HEK293 (cell line): ENCODE data around the gene TBCE.

ENCODE experiments used
- CTCF ChIA-PET: fragments of 350-600 bp; formaldehyde crosslinking; extraction: SDS; loops from one replicate; lab custom pipeline; 2021; ENCODE audit warnings: antibody characterized with exemption; lab: Yijun Ruan, JAX
- POLR2A ChIA-PET: fragments of 300-600 bp; formaldehyde crosslinking; extraction: SDS; loops from one replicate; lab custom pipeline; 2020; ENCODE audit warnings: antibody characterized with exemption, inconsistent platforms; lab: Yijun Ruan, JAX
- H3K27ac ChIP-seq: fragments of 200-500 bp; sonication (Bioruptor generic); 2 replicates; pipeline ENCODE4 v1.5.1; 2014; ENCODE audit warnings: low read depth, low read length, control low read depth, inconsistent platforms; ENCODE audit errors: extremely low read depth
- H3K36me3 ChIP-seq, 2 experiments: fragments of 200-500 bp in 1 of 2; sonication (Bioruptor generic) in 1 of 2; 1 replicate in 1 of 2; 2 replicates in 1 of 2; pipeline ENCODE4 v1.5.1; 2014 to 2017; ENCODE audit warnings: inconsistent platforms in 2 of 2, low read length in 2 of 2; ENCODE audit not compliant: control insufficient read depth in 2 of 2, insufficient read depth in 1 of 2
- H3K4me1 ChIP-seq: fragments of 200-500 bp; sonication (Bioruptor generic); 2 replicates; pipeline ENCODE4 v1.5.1; 2014; ENCODE audit warnings: mild to moderate bottlenecking, low read length, inconsistent platforms; ENCODE audit not compliant: control insufficient read depth, insufficient read depth
- H3K4me3 ChIP-seq: 2 replicates; pipeline ENCODE4 v1.5.1; 2011; ENCODE audit warnings: low read depth, mild to moderate bottlenecking, control low read depth, low read length, moderate library complexity
- H3K9me3 ChIP-seq: fragments of 200-500 bp; sonication (Bioruptor generic); 2 replicates; pipeline ENCODE4 v1.5.1; 2014; ENCODE audit warnings: low read depth, low read length, inconsistent platforms; ENCODE audit not compliant: control insufficient read depth, insufficient read depth
- EGR2 ChIP-seq: fragments of 450-650 bp; formaldehyde crosslinking; IDR thresholded peaks from 2 replicates; pipeline ENCODE4 v1.5.1; 2016; ENCODE audit warnings: low read depth, missing biosample characterization, missing genetic modification characterization
- KLF8 ChIP-seq: fragments of 450-650 bp; formaldehyde crosslinking; IDR thresholded peaks from 2 replicates; pipeline ENCODE4 v1.5.1; 2016; ENCODE audit warnings: missing biosample characterization, missing genetic modification characterization
- MZF1 ChIP-seq: fragments of 450-650 bp; formaldehyde crosslinking; IDR thresholded peaks from 2 replicates; pipeline ENCODE4 v1.5.1; 2017; ENCODE audit warnings: missing biosample characterization, missing genetic modification characterization, borderline replicate concordance
- RBAK ChIP-seq: fragments of 450-650 bp; formaldehyde crosslinking; IDR thresholded peaks from 2 replicates; pipeline ENCODE4 v1.5.1; 2016; ENCODE audit warnings: missing biosample characterization, missing genetic modification characterization
- SCRT1 ChIP-seq: fragments of 450-650 bp; formaldehyde crosslinking; IDR thresholded peaks from 2 replicates; pipeline ENCODE4 v1.5.1; 2016; ENCODE audit warnings: missing biosample characterization, missing genetic modification characterization, borderline replicate concordance
- SCRT2 ChIP-seq: fragments of 450-650 bp; formaldehyde crosslinking; IDR thresholded peaks from 2 replicates; pipeline ENCODE4 v1.5.1; 2016; ENCODE audit warnings: missing biosample characterization, missing genetic modification characterization
- SETDB1 ChIP-seq: IDR thresholded peaks from one replicate; pipeline ENCODE4 v1.6.1; 2017; ENCODE audit warnings: mild to moderate bottlenecking, low read length, moderate library complexity, mixed read lengths; ENCODE audit not compliant: insufficient read length
- ZBTB10 ChIP-seq: fragments of 450-650 bp; formaldehyde crosslinking; IDR thresholded peaks from 2 replicates; pipeline ENCODE4 v1.5.1; 2016; ENCODE audit warnings: missing biosample characterization, missing genetic modification characterization
- ZFP37 ChIP-seq: fragments of 450-650 bp; formaldehyde crosslinking; IDR thresholded peaks from 2 replicates; pipeline ENCODE4 v1.5.1; 2016; ENCODE audit warnings: missing biosample characterization, missing genetic modification characterization
- ZIC2 ChIP-seq: fragments of 450-650 bp; formaldehyde crosslinking; IDR thresholded peaks from 2 replicates; pipeline ENCODE4 v1.5.1; 2016; ENCODE audit warnings: missing biosample characterization, missing genetic modification characterization
- ZNF10 ChIP-seq: fragments of 450-650 bp; formaldehyde crosslinking; IDR thresholded peaks from 2 replicates; pipeline ENCODE4 v1.5.1; 2017; ENCODE audit warnings: missing biosample characterization, missing genetic modification characterization
- ZNF248 ChIP-seq: fragments of 450-650 bp; formaldehyde crosslinking; IDR thresholded peaks from 2 replicates; pipeline ENCODE4 v1.5.1; 2017; ENCODE audit warnings: missing biosample characterization, missing genetic modification characterization
- ZNF274 ChIP-seq, 2 experiments: fragments of 200-500 bp in 1 of 2; fragments of 450-650 bp in 1 of 2; sonication (Bioruptor generic) in 1 of 2; formaldehyde crosslinking in 1 of 2; IDR thresholded peaks; 2 replicates each; pipeline versions ENCODE4 v1.5.1 to v1.6.1; 2014 to 2016; ENCODE audit warnings: borderline replicate concordance in 1 of 2, inconsistent platforms in 1 of 2, low read length in 1 of 2, missing biosample characterization in 1 of 2, missing genetic modification characterization in 1 of 2
- ZNF292 ChIP-seq: fragments of 450-650 bp; formaldehyde crosslinking; IDR thresholded peaks from 2 replicates; pipeline ENCODE4 v1.5.1; 2016; ENCODE audit warnings: low read depth, missing biosample characterization, missing genetic modification characterization, borderline replicate concordance
- ZNF335 ChIP-seq: fragments of 450-650 bp; formaldehyde crosslinking; conservative IDR thresholded peaks from 2 replicates; pipeline ENCODE4 v1.5.1; 2016; ENCODE audit warnings: missing biosample characterization, missing genetic modification characterization
- ZNF354C ChIP-seq: fragments of 450-650 bp; formaldehyde crosslinking; IDR thresholded peaks from 2 replicates; pipeline ENCODE4 v1.5.1; 2016; ENCODE audit warnings: missing biosample characterization, missing genetic modification characterization, low read depth, borderline replicate concordance
- ZNF37A ChIP-seq: fragments of 450-650 bp; IDR thresholded peaks from 2 replicates; pipeline ENCODE4 v1.5.1; 2018; ENCODE audit warnings: missing biosample characterization, missing genetic modification characterization
- ZNF426 ChIP-seq: fragments of 450-650 bp; formaldehyde crosslinking; IDR thresholded peaks from 2 replicates; pipeline ENCODE4 v1.5.1; 2017; ENCODE audit warnings: missing biosample characterization, missing genetic modification characterization, mild to moderate bottlenecking, inconsistent platforms, moderate library complexity
- ZNF530 ChIP-seq: fragments of 450-650 bp; formaldehyde crosslinking; IDR thresholded peaks from 2 replicates; pipeline ENCODE4 v1.5.1; 2016; ENCODE audit warnings: low read depth, missing biosample characterization, missing genetic modification characterization
- ZNF555 ChIP-seq: fragments of 450-650 bp; formaldehyde crosslinking; conservative IDR thresholded peaks from 2 replicates; pipeline ENCODE4 v1.5.1; 2017; ENCODE audit warnings: missing biosample characterization, mild to moderate bottlenecking, missing genetic modification characterization, inconsistent platforms
- ZNF558 ChIP-seq: fragments of 450-650 bp; formaldehyde crosslinking; IDR thresholded peaks from 2 replicates; pipeline ENCODE4 v1.5.1; 2016; ENCODE audit warnings: missing biosample characterization, missing genetic modification characterization
- ZNF621 ChIP-seq: fragments of 450-650 bp; formaldehyde crosslinking; IDR thresholded peaks from 2 replicates; pipeline ENCODE4 v1.5.1; 2017; ENCODE audit warnings: missing biosample characterization, missing genetic modification characterization
- ZNF626 ChIP-seq: fragments of 450-650 bp; sonication (Bioruptor Pico); formaldehyde crosslinking; IDR thresholded peaks from 2 replicates; pipeline ENCODE4 v1.5.1; 2018; ENCODE audit warnings: missing biosample characterization, missing genetic modification characterization, inconsistent platforms
- ZNF654 ChIP-seq: fragments of 450-650 bp; formaldehyde crosslinking; IDR thresholded peaks from 2 replicates; pipeline ENCODE4 v1.5.1; 2016; ENCODE audit warnings: low read depth, missing biosample characterization, missing genetic modification characterization
- ZNF664 ChIP-seq: fragments of 450-650 bp; formaldehyde crosslinking; IDR thresholded peaks from 2 replicates; pipeline ENCODE4 v1.5.1; 2016; ENCODE audit warnings: missing biosample characterization, missing genetic modification characterization
- ZNF837 ChIP-seq: fragments of 450-650 bp; formaldehyde crosslinking; IDR thresholded peaks from 2 replicates; pipeline ENCODE4 v1.5.1; 2016; ENCODE audit warnings: missing biosample characterization, missing genetic modification characterization
- ZXDB ChIP-seq: fragments of 450-650 bp; formaldehyde crosslinking; IDR thresholded peaks from 2 replicates; pipeline ENCODE4 v1.5.1; 2016; ENCODE audit warnings: missing biosample characterization, missing genetic modification characterization
- TF ChIP-seq, protein P1 (sequence below): fragments of 450-650 bp; formaldehyde crosslinking; conservative IDR thresholded peaks from 2 replicates; pipeline ENCODE4 v1.5.1; 2016; ENCODE audit warnings: low read depth, missing biosample characterization, missing genetic modification characterization
- TF ChIP-seq, protein P2 (sequence below): fragments of 450-650 bp; formaldehyde crosslinking; optimal IDR thresholded peaks from 2 replicates; pipeline ENCODE3; 2016; ENCODE audit warnings: missing biosample characterization, mild to moderate bottlenecking, missing genetic modification characterization

Gene TBCE

GRCh38 chr1:235351441-235351840 is 15.8 kb upstream of the TBCE start (continued):
- no peak for TF ChIP-seq ZBTB10
- TF ChIP-seq ZNF292, result no peak
- TF ChIP-seq ZNF354C (tag by site-specific recombination), result no peak
- TF ChIP-seq ZNF621, result no peak
- no peak for TF ChIP-seq ZNF654 (tag by site-specific recombination)
- TF ChIP-seq ZIC2, result no peak
- no peak for TF ChIP-seq ZNF426 (tag by site-specific recombination)
- no peak for TF ChIP-seq ZNF664 (tag by site-specific recombination)
- no peak for TF ChIP-seq ZNF555 (tag by site-specific recombination)
- TF ChIP-seq ZNF837 (tag by site-specific recombination), result no peak
- no peak for TF ChIP-seq EGR2 (tag by site-specific recombination)
- TF ChIP-seq KLF8 (tag by site-specific recombination), result no peak
- no peak for TF ChIP-seq ZNF626 (tag by site-specific recombination)
- TF ChIP-seq, protein P1, sequence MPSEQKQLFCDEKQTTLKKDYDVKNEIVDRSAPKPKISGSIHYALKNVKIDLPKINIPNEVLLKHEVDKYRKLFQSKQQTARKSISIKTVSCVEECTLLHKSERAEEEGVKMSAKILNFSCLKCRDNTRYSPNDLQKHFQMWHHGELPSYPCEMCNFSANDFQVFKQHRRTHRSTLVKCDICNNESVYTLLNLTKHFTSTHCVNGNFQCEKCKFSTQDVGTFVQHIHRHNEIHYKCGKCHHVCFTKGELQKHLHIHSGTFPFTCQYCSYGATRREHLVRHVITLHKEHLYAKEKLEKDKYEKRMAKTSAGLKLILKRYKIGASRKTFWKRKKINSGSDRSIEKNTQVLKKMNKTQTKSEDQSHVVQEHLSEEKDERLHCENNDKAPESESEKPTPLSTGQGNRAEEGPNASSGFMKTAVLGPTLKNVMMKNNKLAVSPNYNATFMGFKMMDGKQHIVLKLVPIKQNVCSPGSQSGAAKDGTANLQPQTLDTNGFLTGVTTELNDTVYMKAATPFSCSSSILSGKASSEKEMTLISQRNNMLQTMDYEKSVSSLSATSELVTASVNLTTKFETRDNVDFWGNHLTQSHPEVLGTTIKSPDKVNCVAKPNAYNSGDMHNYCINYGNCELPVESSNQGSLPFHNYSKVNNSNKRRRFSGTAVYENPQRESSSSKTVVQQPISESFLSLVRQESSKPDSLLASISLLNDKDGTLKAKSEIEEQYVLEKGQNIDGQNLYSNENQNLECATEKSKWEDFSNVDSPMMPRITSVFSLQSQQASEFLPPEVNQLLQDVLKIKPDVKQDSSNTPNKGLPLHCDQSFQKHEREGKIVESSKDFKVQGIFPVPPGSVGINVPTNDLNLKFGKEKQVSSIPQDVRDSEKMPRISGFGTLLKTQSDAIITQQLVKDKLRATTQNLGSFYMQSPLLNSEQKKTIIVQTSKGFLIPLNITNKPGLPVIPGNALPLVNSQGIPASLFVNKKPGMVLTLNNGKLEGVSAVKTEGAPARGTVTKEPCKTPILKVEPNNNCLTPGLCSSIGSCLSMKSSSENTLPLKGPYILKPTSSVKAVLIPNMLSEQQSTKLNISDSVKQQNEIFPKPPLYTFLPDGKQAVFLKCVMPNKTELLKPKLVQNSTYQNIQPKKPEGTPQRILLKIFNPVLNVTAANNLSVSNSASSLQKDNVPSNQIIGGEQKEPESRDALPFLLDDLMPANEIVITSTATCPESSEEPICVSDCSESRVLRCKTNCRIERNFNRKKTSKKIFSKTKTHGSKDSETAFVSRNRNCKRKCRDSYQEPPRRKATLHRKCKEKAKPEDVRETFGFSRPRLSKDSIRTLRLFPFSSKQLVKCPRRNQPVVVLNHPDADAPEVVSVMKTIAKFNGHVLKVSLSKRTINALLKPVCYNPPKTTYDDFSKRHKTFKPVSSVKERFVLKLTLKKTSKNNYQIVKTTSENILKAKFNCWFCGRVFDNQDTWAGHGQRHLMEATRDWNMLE (tag by site-specific recombination), result no peak
- TF ChIP-seq SETDB1, result no peak

DNA sequence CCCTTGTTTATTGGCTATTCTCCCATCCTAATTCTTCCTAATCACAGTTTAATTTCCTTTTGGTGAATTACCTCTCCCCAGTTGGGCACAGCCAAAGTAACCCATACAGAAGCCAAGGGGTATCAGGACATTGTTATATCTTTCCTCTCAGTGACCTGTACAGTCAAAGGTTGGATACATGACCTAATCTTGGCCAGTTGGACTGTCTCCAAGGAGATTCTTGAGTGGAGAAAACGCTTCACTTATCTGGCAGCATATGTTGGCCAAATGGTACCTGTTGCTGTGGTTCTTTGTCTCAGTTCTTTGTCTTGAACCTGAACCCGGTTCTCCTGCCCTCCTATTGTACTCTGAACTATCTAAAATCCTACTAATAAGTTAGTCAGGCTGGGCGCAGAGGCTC is 15.3 kb upstream of the TBCE start:
- no peak overlapping the region for H3K4me3 ChIP-seq
- POLR2A ChIA-PET, result interaction anchor here (0.7 to 1.2 kb wide), 3 partner anchors 12 to 246 kb away, joined by 4 to 6 read pairs (median 5); partner anchors contain the start of gene GGPS1
- peaks cover 0 to 5% of the 10 kb centered on the region in 2 experiments; a peak in 1 of 3 replicates for H3K36me3 ChIP-seq
- H3K4me1 ChIP-seq, result no peaks in the 10 kb centered on the region
- no peaks in the 10 kb centered on the region for H3K9me3 ChIP-seq
- H3K27ac ChIP-seq, result no peak overlapping the region
- CTCF ChIA-PET, result interaction anchor here (0.7 kb wide), 1 partner anchor 224 kb away, joined by 3 read pairs; no protein-coding TSS in a partner anchor
- TF ChIP-seq ZNF335 (tag by site-specific recombination), result no peak
- TF ChIP-seq MZF1 (tag by site-specific recombination), result no peak
- no peak for TF ChIP-seq ZNF274 (IDR thresholded peaks at IDR 0.05; ENCODE audit: low read length)
- TF ChIP-seq ZNF274 (tag by site-specific recombination; IDR thresholded peaks at IDR 0.05; ENCODE audit: borderline replicate concordance), result no peak
- no peak for TF ChIP-seq ZNF248 (tag by site-specific recombination)
- TF ChIP-seq ZXDB, result no peak
- TF ChIP-seq ZNF558 (tag by site-specific recombination), result no peak
- no peak for TF ChIP-seq ZFP37 (tag by site-specific recombination)
- TF ChIP-seq ZNF10 (tag by site-specific recombination), result no peak
- TF ChIP-seq SCRT1 (tag by site-specific recombination), result peak; percentile 46; the same call in 1 of the 2 replicates
- no peak for TF ChIP-seq ZNF530 (tag by site-specific recombination)
- TF ChIP-seq, protein P2, sequence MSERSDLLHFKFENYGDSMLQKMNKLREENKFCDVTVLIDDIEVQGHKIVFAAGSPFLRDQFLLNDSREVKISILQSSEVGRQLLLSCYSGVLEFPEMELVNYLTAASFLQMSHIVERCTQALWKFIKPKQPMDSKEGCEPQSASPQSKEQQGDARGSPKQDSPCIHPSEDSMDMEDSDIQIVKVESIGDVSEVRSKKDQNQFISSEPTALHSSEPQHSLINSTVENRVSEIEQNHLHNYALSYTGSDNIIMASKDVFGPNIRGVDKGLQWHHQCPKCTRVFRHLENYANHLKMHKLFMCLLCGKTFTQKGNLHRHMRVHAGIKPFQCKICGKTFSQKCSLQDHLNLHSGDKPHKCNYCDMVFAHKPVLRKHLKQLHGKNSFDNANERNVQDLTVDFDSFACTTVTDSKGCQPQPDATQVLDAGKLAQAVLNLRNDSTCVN (tag by site-specific recombination), result no peak
- no peak for TF ChIP-seq RBAK (tag by site-specific recombination)
- peak; percentile 93 for TF ChIP-seq SCRT2
- TF ChIP-seq ZNF37A, result no peak
